ENCODE data around the gene STMN3.

DNA sequence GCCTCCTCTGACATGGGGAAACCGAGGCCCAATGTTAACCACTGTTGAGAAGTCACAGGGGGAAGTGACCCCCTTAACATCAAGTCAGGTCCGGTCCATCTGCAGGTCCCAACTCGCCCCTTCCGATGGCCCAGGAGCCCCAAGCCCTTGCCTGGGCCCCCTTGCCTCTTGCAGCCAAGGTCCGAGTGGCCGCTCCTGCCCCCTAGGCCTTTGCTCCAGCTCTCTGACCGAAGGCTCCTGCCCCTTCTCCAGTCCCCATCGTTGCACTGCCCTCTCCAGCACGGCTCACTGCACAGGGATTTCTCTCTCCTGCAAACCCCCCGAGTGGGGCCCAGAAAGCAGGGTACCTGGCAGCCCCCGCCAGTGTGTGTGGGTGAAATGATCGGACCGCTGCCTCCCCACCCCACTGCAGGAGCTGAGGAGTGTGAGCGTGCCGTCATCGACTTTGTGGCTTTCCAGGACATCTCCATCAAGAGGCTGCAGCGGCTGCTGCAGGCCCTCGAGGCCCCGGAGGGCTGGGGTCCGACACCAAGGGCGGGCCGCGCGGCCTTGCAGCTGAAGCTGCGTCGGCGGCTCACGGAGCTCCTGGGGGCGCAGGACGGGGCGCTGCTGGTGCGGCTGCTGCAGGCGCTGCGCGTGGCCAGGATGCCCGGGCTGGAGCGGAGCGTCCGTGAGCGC, 44.8 kb upstream of the STMN3 start:
- no peak for TF ChIP-seq CTCF (IDR thresholded peaks at IDR 0.05)
- TF ChIP-seq EP300 (IDR thresholded peaks at IDR 0.05): no peak
- no peak for TF ChIP-seq POLR2AphosphoS5 (IDR thresholded peaks at IDR 0.05)
- TF ChIP-seq POLR2A (IDR thresholded peaks at IDR 0.05): no peak

All from sigmoid colon (tissue), 4 donors.